Stimulated activated CD4-positive, alpha-beta T cell treated with anti-CD3 and anti-CD28 coated beads, Interleukin-12 subunit alpha, Interleukin-12 subunit beta, amount 100 ng/mL, for 48 hours (primary cell): Measurements from ENCODE around the gene FOXE1.

Source experiments
- DNase-seq, 3 donors: peaks; one replicate each; pipeline ENCODE4 v3.0.0-alpha.2; 2020; ENCODE audit warnings: low read depth in 2 of 3, low spot score in 1 of 3

FOXE1 gene

GRCh38 chr9:97853056-97853843, at the start of gene FOXE1:
Gene FOXE1, plus strand, starts transcription at chr9:97853226. Its CDS starts 689 bp downstream, at chr9:97853915.
- no peak for DNase-seq

- no peak for DNase-seq
Observed at GRCh38 chr9:97804059-97804365, 49.0 kb upstream of the FOXE1 start.

GRCh38 chr9:97806721-97807120, 46.3 kb upstream of the FOXE1 start:
- no peak for DNase-seq

- DNase-seq: no peak
Observed at GRCh38 chr9:97807681-97808080, 45.3 kb upstream of the FOXE1 start.

- DNase-seq: no peak
Observed at GRCh38 chr9:97808415-97808814, 44.6 kb upstream of the FOXE1 start.

- no peak for DNase-seq
Observed at GRCh38 chr9:97808972-97809371, 44.1 kb upstream of the FOXE1 start.

- DNase-seq: no peak
Observed at GRCh38 chr9:97809666-97810344, 43.2 kb upstream of the FOXE1 start.

GRCh38 chr9:97811533-97812246, 41.3 kb upstream of the FOXE1 start:
- DNase-seq: no peak

GRCh38 chr9:97812247-97812543, 40.8 kb upstream of the FOXE1 start:
- no peak for DNase-seq

GRCh38 chr9:97813072-97813471, 40.0 kb upstream of the FOXE1 start:
- DNase-seq: no peak

GRCh38 chr9:97819735-97820134, 33.3 kb upstream of the FOXE1 start:
- no peak for DNase-seq

- DNase-seq: no peak
Observed at GRCh38 chr9:97820373-97820772, 32.7 kb upstream of the FOXE1 start.

- no peak for DNase-seq
Observed at GRCh38 chr9:97830884-97831829, 21.9 kb upstream of the FOXE1 start.

GRCh38 chr9:97831843-97832636, 21.0 kb upstream of the FOXE1 start:
- DNase-seq: no peak

GRCh38 chr9:97840521-97840920, 12.5 kb upstream of the FOXE1 start:
- no peak for DNase-seq

- no peak for DNase-seq
Observed at GRCh38 chr9:97842960-97843359, 10.1 kb upstream of the FOXE1 start.

- DNase-seq: no peak
Observed at GRCh38 chr9:97845130-97845529, 7.9 kb upstream of the FOXE1 start.

- DNase-seq: no peak
Observed at GRCh38 chr9:97845763-97846162, 7.3 kb upstream of the FOXE1 start.

- DNase-seq: no peak
Observed at GRCh38 chr9:97846347-97846746, 6.7 kb upstream of the FOXE1 start.

GRCh38 chr9:97847474-97848214, 5.4 kb upstream of the FOXE1 start:
- DNase-seq: no peak
